ENCODE data around the gene TSPAN3.
A peak's percentile ranks its signal among the peaks of the same experiment; 100 is the strongest.

TSPAN3 gene

GRCh38 chr15:77009646-77010311 is 61.1 kb downstream of the TSPAN3 start:
- DNase-seq (ENCODE audit: low read depth in 2 of 2), result no peak

- DNase-seq (ENCODE audit: low read depth in 2 of 2), result no peak
Observed at GRCh38 chr15:77009176-77009575, 61.7 kb downstream of the TSPAN3 start.

- DNase-seq (ENCODE audit: low read depth in 2 of 2), result no peak
Observed at GRCh38 chr15:77004189-77004588, 66.7 kb downstream of the TSPAN3 start.

DNA sequence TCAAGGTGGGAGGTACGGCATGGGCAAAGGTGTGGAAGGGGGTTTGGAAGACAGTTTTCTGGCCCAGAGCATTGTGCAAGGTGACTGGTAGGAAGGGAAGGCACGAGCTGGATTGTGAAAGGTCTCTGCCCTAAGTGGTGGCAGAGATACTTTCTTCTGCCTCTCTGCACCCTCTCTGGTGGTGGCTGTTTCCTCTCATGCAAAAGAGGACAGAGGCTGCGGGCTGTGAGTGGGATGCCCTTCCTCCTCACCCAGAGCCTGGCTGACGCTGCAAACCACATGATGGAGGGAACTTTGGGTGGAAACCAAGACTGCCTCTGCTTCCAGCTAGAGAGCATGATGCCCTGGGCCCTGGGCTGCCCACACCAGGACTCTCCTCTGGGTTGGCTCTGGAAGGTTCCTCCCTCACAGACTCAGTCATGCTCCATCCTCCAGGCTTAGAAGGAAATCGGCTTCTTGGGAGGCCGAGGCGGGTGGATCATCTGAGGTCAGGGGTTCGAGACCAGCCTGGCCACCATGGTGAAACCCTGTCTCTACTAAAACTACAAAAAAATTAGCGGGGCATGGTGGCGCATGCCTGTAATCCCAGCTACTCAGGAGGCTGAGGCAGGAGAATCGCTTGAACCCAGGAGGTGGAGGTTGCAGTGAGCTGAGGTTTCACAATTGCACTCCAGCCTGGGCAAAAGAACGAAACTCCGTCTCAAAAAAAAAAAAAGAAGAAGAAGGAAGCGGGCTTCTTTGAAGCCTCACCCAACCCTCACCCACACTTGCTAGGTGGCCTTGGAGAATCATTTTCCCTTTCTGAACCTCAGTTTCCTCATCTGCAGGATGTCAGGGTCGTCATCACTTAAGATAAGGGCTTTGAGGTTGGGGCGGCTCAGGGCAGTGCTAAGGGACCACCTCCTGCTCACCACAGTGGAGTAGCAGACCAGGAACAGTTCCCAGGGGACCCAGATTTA is 67.7 kb downstream of the TSPAN3 start:
- peak in 1 of 2 donors; percentile 72 for DNase-seq (ENCODE audit: low read depth in 2 of 2)

DNA sequence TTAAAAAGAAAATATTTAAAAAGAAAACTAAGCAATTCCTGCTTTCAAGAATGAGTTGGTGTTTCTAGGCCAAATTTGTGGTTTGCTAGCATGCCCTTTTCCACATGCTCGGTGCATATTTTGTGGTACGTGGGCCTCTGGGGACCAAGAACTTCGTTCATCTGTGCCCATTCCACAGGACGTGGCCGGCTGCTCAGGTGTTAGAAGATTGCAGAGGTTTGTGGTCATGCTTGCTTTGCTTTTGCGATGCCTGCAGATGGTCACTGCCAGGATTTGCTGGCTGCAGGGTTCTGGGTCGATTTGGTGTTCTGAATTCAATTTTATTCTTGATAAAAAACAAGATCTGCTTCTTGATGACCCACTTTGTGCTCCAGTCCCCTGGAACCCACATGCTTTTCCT is 68.5 kb downstream of the TSPAN3 start:
- no peak for DNase-seq (ENCODE audit: low read depth in 2 of 2)

DNA sequence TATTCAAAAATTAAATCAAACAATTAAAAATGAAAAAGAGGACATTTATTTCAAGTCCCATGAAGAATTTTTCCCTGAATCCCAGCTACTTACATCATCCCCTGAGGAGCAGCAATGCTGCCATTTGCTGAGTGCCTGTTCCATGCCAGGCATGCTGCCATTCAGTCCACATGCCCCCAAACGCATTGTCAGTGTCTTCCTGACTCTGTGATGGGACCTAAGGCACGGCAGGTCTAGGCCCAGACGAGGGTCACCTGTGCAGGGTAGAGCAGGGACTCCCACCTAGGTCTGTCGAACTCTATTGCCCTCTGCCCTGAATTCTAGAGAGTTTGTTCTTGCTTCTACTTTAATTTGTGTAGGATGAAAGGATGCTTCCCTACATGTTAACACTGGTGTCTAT is 68.9 kb downstream of the TSPAN3 start:
- no peak for DNase-seq (ENCODE audit: low read depth in 2 of 2)

- no peak for DNase-seq (ENCODE audit: low read depth in 2 of 2)
Observed at GRCh38 chr15:77001351-77001750, 69.6 kb downstream of the TSPAN3 start.

DNA sequence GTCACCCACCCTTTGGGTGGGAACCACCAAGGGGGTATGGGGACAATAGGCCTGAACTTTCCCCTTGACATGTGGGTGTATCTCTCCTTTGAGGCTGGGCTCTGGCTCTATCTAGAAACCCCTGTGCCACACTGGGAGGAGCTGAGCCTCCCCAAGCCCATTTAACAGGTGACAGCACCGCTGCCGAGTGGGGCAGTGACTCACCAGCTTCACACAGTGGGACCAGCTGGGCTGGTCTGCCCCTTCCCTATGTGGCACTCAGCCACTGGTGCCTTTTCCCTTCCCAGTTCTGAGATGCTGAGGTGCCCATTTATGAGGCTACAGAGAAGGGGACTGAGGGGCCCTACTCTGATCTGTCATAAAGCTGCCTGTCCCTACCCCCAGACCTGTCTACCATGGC is 70.9 kb downstream of the TSPAN3 start:
- no peak for DNase-seq (ENCODE audit: low read depth in 2 of 2)

DNA sequence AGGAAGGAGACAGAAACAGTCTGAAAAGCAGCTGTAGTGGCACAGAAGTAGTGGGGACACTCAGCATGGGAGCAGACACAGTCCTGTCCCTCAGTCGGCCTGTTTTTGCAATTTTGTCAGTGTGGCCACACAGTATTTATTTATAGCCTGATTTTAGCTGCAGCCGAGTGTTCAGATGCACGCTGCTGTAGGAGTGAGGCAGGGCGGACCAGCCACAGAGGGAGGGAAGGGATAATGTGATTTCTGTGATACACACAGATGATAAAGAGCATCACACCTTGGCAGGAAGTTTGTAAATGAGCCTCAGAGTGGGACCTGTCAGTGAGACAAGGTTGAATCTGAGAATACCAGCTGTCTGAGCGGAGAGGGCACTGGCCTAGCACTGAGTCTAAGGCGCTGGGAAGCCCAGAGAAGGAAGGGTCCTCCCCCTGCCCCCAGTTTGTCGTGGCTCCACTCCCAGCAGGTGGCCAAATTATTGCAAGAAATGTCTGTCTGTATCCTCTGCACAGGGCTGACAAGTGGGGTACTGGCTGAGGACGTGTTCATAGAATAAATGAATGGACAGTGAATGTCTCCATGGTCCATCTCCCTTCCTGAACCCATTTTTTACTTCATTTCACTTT is 72.1 kb downstream of the TSPAN3 start:
- DNase-seq (ENCODE audit: low read depth in 2 of 2), result no peak

GRCh38 chr15:76996526-76997401 is 74.1 kb downstream of the TSPAN3 start:
- DNase-seq (ENCODE audit: low read depth in 2 of 2), result peak in 1 of 2 donors; percentile 54

DNA sequence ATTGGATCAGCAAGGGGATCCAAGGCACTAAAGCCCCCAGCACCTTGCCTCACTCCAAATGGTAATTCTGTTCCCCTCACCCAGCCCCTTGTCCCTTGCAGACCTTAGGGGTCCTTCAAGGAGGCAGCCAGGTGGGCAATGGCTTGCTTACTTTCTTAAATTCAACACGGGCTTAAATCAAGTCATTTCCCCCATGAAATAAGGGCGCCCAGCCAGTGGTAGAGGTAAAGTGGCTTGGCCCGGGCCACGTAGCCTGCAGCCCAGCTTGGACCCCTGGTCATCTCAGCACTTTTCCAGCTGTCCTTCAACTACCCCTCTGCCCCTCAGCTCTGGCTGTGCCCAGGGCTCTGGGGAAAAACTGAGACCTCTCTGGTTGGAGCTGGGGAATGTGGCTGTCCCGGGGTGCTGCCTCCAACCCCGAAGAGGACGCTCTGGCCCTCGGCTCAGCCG is 74.8 kb downstream of the TSPAN3 start:
- DNase-seq (ENCODE audit: low read depth in 2 of 2), result no peak

- DNase-seq (ENCODE audit: low read depth in 2 of 2), result peak in 1 of 2 donors; percentile 46
Observed at GRCh38 chr15:76994971-76995945, 75.7 kb downstream of the TSPAN3 start, which contains the start of gene PSTPIP1. Gene PSTPIP1, plus strand, starts transcription at chr15:76995126. Its CDS starts 448 bp downstream, at chr15:76995574.

- no peak for DNase-seq (ENCODE audit: low read depth in 2 of 2)
Observed at GRCh38 chr15:76994496-76994895, 76.4 kb downstream of the TSPAN3 start.

DNA sequence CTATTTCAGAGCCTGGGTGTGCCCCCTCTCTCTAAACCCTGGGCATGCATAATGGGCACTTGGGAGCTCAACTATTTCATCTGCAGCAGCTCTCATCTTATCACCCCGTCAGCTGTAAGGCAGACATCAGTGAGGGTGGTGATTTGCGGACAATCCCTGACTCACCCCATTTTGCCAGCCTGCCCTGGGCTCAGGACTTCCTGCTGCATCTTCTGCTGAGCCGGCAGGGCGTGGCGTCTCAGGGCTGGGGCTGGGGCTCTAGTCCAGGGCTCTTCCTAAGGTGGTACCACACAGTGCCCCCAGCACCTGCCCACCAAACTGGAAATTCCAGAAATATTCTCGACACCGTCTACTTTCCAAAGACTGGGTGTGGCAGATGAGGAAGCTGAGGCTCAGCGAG is 76.9 kb downstream of the TSPAN3 start:
- DNase-seq (ENCODE audit: low read depth in 2 of 2), result peak in 1 of 2 donors; percentile 55

GRCh38 chr15:76993114-76993725 is 77.7 kb downstream of the TSPAN3 start:
- no peak for DNase-seq (ENCODE audit: low read depth in 2 of 2)

DNA sequence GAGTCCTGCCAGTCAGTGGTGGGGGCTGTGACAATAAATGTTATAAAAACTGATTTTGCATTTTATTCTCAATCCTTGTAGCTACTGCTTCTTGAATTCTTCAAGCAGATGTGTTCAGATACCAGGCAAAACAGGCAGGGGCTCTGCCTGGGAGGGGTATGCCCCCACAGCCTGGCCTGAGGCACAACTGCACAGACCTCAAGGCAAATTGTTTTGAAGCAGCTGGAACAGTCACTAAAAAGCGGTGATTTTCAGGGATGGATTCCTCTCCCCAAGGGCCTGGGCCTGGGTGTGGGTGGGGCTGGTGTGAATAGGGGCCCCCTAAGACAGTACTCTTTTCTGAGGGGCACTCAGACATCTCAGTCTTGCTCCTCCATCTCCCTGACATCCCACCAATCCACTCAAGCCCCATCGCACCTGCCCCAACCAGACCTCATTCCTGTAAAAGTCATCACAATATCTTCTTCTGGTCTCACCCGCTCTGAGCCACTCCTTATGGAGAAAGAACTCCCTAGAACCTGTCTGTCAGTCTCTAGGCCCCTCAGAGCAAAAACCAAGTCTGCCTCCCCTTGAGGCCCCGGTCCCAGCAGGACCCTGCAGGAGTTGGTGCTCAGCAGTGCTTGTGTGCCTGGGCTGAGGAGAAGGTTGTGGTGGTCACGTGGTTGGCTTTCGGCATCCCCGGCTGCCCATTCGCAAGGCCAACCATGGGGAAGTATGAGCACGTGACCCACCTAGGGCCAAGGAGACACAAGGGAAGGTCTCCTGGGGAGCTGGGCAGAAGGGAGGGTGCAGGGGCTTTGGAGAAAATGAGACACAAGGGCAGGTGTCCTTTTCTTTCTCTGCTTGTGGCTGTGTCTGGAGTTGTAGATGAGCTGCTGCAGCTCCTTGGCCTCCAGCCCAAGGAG is 78.9 kb downstream of the TSPAN3 start:
- DNase-seq (ENCODE audit: low read depth in 2 of 2), result no peak

Measured in stimulated activated CD8-positive, alpha-beta memory T cell treated with anti-CD3 and anti-CD28 coated beads, Interleukin-2, amount 100 ng/mL, for 48 hours (primary cell).